HG03159 (cell line): Measurements from ENCODE around the gene TUBA4A.

Experiments
- ATAC-seq: cut with Tn5 transposase; IDR thresholded peaks from one replicate; pipeline ENCODE4 v1.9.1; 2021; ENCODE audit warnings: mild to moderate bottlenecking, moderate library complexity; ENCODE audit not compliant: unreplicated experiment

TUBA4A gene

DNA sequence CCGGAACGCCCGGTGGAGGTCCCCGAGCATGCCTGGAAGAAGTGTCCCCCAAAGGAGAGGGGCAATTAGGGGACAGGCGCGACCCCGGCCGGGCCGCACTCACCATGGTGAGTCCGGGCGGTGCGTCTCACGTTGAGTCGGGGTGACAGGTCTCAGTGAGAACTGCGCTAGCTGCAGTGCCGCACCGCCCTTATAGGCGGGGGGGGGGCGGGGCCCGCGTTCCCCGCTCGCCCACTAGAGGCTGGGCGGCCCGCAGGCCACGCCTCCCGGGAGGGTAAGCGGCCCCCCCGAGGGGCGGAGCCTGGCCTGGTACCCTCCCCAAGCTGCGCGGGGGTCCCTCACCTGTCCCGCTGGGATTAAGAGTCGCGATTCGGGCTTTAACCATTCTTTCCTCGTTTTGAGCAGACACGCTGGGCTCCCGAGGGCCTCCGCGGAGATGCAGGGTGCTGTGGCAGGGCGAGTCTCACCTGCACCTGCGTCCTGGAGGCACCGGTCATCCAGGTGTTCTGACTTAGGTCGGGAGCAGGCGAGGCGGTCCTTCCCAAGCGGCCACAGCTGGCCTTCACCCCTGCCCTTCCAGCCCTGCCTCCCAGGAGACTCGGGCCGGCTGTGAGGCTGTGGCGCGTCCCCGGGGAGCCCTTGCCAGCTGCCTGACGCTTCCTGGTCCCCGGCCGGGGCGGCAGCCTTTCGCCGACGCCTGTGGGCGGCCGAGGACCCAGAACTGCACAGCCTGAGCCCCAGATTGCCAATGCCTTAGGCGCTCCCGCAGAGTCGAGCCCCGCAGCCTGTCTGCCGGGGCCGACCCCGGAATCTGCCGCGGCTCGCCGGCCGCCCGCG lies at the start of gene TUBA4A:
TSS of gene TUBA4A (minus strand) at position 166 of the 837 bp plus-strand sequence. CDS start at position 106, 60 bp downstream.
- peak; percentile 51 for ATAC-seq

DNA sequence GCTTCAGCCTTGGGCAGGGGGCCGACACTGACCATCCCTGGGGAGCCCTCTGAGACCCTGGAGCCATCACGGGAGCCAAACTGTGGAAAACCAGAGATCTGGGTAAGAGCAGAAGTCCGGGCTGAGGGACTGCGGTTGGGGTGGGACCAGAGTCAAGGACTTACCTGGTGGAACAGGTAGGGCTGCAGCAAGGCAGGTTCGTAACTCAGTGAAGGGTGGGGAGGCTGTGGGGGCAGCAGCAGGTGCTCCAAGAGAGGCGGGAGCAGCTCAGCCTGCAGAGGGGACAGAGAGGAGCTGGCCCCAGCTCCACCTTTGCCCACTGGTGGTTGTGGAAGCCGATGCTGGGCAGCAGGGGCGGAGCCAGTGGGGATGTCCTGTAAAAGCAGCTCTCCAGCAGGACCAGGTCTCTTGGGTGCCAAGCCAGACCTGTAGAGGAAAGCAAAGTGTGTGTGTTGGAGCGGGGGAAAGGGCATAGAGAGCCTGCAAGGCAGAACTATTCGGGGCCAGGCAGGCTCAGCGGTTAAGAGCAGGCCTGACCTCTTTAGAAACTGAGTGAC lies 48.8 kb upstream of the TUBA4A start:
- ATAC-seq: no peak

DNA sequence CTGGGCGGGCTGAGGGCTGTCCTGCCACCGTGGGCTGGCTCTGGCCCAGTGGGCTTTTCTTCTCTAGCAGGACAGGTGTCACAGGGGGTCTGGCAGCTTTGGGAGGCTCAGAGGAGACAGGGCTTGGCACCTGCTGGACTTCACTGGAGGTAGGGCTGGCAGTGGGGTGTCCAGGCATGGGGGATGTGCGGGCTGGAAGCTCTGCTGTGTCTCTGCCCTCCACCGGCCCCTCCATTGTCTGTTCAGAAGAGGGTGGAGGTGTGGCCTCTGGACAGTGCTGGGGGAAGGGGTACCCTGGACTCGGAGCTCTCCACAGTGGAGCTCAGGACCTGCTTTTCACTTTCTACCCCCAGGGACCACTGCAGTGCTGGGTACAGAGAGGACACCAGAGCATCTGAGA lies 46.3 kb upstream of the TUBA4A start:
- ATAC-seq: no peak

DNA sequence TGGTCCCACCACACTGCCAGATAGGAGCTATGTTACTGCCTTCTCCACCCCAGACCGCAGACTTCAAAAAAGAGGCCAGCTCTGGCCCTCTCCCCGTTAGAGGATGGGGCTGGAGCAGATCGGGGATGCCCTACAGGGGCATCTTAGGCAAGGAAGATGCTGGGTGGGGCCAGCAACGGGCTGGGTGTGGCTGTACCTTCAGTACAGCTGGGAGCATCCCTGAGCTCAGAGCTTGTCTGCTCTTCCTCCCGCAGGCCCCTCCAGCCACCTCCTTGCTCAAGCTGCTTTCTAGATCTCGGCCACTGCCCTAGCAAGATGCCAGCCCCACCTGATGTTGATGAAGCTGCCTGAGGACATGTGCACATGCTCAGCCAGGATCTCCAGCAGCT lies 45.6 kb upstream of the TUBA4A start:
- no peak for ATAC-seq

DNA sequence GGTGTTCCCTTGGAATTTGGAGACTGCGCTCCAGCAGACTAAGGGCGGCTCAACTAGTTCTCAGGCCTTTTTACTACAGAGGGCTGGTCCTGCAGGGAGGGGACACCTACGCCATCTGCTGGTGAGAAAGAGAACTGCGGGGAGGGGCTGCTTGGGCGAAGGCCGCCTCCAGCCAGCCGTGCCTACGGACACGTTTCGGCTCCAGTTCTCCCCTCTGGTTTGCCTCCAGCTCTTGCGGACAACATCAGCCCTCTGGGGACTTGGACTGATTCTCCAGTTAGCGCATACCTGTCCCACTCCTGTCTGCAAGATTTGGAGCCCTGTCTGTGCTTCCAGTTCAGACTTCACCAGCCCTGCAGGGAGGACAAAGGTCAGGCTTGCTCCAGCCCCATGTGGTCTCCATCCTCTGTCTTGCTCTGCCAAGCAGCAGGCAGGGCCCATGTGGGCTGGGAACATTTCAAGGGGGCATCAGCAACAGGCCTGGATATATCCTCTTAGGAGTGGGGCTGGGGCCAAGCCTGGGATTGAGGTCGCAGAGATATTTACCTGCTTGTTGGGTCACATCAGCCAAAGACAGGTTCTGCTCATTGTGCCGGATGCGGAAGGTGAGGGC lies 45.1 kb upstream of the TUBA4A start:
- ATAC-seq: peak; percentile 48

DNA sequence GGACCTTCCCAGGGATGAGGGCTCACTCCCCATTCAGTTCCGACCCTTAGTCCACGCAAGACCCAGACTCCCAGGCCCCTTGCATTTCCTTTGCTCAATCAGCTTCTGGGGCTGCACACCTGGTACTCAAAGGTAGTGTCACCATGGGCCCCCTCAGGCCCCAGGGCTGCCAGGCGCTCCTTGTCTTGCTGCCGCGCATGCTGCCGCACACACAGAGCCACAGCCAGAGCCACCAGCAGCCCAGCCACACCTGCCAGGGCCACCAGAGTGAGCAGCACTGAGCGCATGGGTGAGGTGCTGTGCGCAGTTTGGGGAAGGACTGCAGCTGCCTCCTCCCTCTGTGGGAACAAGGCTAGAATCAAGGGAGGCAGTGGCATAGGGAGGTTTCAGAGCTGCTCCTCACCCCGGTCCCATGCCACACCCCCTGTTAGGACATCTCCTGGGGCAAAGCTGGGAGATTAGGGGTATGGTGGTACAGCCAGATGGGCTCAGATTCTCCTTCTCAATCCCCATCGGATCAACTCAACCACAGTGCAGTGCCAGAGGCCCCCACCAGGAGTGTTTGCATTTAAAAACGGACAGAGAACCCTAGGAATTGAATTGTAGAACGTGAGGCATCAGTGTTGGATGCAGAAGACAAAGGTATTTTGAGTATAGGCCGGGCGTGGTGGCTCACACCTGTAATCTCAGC lies 44.2 kb upstream of the TUBA4A start:
- no peak for ATAC-seq

DNA sequence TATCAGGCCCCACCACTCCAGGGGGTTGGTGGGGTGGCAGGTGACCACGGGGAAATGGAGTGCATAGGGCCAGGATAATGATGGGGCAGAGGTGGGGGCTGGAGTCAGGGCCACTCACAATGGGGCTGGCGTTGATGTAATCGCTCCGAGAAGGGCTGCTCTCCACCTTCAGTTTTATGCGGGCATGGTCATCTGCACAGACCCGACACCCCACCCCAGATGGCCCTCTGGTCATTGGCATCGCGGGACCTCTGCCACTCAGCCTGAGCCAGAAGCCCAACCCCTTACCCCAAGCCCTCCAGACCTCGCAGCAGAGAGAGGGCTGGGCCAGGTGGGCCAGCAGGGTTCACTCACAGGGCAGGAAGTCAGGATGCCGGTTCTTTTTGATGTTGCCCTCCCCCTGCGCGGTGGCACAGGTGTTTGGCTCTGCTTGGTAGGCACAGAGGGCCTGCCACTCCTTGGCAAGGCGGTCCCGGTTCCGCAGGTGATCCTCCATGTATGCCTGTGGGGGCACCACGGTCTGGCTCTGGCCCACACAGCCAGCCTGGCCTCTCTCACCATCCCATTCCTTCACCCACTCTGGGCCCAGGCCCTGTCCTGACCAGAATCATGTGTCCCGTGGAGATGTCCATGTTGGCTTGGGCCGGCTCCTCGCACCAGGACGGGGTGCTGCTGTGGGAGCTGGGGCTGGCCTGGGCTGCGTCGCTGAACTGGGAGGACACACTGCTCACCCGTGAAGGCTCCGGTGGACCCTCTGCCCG lies 43.1 kb upstream of the TUBA4A start:
- no peak for ATAC-seq

DNA sequence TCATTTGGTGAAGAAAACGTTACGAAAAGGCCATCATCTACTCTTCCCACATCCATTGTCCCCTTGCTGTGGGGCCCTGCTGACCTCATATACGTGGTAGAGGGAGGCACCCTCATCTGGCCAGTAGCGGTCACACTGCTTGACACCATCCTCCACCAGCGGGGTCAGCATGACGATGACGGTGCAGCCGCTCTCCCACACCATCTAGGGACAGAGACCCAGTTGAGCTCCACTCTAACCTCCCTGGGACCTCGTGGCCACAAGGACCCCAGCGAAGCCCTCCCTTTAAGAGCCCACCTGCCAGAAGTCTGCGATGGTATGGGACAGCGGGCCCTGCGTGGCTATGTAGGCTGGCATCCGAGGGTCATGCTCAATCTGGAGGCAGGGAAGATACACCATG lies 42.4 kb upstream of the TUBA4A start:
- no peak for ATAC-seq

DNA sequence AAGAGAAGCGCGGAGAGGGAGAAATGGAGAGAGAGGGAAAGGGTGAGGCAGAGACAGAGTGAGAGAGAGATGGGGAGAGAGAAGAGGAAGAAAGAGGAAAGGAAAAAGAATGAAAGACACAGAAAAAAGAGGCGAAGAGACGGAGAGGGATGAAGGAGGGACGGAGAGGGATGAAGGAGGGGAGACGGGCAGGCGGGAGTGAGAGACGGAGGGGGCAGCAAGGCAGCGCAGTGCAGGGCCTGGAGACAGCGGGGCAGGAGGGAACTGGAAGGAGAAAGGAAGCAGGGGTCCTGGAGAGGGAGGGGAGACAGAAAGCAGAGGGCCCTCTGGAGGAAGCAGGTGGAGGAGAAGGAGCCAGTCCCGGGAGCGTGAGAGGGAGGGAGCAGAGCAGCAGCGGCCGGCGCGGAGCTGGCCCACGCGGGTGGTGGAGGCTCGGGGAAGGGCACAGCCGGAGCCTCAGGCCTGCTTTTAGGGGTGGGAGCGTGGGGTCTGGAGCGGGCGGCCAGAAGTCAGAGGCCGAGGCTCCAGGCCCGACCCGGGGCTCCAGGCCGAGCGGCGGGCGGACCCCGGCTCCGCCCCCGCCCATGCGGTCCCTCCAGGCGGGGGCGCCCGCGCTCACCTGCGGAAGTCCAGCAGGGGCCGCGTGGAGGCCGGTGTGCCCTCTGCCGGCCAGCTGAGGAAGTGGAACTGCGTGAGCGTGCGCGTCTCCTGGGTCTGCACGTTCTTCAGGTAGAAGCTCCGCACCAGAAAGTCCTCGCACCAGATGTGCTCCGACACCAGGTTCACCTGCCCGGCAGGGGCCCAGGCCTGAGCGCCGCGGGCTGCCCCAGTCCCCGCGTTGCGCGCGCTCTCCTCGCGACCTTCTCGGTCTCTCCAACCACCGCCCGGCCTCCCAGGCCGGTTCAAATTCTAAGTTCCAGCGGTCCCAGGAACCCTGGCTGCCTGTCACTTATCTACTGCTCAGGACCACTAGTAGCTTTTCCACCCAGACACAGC lies 40.9 kb upstream of the TUBA4A start:
- peak; percentile 90 for ATAC-seq

DNA sequence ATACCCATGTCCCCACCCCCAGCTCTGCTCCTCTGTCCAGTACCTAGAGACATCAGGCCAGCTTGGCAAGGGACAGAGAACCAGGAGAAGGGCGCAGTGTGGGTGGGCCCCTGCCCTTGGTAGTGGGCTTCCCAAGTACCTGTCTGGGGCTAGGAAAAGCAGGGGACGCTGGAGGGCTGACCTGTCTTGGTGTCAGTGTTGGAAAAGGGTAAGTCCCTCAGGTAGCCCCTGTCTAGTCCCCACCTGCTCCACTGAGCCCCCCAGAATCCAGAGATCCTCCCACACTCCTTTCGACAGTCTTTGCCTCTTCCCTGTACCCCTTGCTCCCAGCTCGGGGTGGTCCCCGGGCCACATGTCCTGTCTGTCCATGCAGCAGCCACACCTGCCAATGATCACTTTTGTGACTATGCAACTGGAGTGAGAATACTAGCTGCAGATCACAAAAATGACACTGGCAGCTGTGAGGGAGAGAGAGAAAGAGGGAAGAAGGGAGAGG lies 40.1 kb upstream of the TUBA4A start:
- ATAC-seq: no peak

DNA sequence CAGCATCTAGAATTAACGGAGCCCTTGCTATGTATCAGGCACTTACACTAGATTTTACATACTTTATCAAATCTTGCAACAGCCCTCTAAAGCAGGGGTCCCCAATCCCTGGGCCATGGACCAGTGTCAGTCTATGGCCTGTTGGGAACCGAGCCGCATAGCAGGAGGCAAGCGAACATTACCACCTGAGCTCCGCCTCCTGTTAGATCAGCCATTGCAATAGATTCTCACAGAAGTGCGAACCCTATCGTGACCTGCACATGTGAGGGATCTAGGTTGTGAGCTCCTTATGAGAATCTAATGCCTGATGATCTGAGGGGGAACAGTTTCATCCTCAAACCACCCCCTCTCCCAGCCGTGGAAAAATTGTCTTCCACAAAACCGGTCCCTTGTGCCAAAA lies 38.9 kb upstream of the TUBA4A start:
- no peak for ATAC-seq

DNA sequence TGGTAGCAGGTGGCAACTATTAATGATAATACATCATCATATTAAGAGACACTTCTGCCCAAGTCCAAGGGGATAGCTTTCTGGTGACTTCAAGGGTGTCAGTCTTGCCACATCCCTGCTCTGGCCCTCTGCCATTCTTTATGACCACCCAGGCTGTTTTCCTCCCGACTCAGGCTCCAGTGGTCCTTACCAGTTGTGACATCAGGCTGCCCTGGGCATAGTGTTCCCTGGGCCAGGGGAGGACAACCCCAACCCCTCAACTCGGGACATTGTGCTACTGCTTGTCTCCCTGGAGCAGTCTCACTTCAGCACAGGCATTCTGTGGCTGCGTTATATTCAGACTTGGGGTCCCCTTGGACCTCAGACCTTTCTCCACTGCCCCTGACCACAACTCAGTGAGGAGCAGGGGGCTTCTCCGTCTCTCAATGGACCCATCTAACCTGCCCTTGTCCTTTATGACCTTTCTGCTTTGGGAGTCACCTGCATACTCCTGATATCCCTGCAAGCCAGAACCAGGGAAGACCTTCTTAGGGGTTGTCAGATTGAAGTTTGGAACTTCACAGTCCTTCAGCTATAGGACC lies 38.3 kb upstream of the TUBA4A start:
- no peak for ATAC-seq

DNA sequence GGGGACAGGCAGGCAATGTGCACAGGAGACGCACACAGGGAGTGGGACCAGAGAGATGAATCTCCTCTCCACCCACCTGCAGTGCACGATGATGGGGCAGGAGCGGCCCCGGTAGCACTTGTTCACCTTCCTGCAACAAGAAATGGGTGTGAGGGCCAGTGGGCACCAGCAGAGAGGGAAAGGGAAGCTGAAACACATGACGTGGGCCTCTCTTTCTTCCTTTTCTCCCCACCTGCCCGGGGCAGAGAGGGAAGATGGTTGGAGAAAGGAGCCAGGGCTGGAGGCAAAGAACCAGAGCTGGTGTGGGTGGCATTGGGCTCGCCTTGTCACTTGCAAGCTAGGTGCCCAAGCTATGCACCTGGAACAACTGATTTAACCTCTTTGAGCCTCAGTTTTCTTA lies 37.7 kb upstream of the TUBA4A start:
- no peak for ATAC-seq

DNA sequence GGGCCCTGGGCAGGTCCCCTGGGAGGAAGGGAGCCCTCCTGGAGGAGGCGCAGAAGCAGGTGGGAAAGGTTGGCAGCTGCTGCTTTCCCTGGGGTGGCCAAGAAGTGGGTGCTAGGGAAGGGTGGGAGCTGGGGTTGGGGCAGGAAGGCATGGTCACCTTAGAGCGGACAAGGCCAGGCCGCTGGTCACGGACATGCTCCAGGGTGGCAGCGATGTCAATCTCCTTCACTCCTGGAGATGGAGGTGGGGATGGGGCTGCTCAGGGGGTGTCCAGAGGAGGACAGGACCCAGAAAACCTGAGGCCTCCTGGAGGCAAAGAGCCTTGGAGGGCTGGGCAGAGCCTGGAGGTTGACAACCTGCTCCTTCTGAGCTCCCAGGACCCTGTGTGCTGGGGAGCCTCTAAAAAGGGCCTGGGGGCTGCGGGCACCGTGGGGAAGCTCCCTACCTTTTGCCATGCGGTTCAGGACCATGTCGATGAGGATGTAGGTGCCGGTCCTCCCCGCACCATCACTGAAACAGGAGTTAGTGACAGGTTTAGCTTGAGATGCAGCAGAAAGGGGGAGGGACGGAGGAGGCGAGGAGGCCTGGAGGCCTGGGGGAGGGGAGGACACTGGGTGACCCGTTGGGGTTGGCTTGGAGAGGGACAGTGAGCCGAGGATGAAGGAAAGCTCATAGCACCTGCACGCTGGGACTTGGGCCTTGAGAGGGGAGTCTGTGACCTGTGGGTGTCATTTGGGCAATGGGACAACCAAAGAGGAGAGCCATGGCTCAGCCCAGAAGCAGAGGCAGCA lies 36.9 kb upstream of the TUBA4A start:
- no peak for ATAC-seq

DNA sequence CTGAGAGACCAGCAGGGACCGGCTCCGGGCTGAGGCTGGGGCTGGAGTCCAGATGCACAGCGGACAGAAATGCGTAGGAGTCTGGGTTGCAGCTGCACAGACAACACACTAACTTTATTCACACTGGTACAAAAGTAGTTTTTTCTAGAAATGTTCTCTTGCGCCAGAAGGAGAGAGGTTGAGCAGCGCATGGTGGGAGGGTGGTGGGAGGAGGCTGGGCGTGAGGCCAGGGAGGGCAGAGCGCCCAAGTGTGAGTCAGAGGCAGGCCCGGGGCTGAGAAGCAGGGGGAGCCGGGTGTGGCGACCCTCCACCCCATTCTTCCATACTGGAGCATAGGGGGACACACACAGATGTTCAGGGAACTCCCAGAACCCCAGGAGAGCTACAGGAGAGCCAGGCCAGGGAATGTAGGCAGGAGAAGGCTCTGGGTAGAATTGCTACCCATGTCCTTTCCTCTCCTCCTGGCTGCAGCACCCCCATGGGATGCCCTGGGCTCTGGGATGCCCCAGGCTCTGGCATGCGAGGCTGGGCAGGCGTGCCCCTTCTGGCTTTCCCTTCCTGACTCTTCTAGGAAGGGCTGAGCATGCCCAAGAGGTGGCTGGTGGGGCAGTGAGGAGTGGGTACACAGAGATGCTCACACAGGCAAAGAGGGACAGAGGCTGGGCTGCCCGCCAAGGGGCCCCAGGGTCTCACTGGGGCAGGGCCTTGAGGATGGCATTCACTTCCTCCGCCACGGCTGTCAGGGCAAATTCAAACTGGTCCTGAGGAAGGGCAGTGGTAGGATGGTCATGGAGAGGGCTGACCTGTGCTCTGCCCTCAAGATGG lies 36.0 kb upstream of the TUBA4A start:
- ATAC-seq: no peak

DNA sequence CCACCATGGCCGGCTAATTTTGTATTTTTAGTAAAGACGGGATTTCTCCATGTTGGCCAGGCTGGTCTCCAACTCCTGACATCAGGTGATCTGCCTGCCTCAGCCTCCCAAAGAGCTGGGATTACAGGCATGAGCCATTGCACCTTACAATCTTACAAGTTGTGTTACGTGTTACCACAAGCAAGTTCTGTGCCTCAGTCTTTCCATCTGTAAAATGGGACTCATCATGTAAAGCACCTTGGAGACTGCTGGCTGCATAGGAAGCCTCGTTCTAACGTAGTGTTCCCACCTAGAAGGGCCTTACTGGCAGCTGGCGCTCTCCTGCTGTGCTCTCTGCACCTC lies 35.4 kb upstream of the TUBA4A start:
- ATAC-seq: no peak

DNA sequence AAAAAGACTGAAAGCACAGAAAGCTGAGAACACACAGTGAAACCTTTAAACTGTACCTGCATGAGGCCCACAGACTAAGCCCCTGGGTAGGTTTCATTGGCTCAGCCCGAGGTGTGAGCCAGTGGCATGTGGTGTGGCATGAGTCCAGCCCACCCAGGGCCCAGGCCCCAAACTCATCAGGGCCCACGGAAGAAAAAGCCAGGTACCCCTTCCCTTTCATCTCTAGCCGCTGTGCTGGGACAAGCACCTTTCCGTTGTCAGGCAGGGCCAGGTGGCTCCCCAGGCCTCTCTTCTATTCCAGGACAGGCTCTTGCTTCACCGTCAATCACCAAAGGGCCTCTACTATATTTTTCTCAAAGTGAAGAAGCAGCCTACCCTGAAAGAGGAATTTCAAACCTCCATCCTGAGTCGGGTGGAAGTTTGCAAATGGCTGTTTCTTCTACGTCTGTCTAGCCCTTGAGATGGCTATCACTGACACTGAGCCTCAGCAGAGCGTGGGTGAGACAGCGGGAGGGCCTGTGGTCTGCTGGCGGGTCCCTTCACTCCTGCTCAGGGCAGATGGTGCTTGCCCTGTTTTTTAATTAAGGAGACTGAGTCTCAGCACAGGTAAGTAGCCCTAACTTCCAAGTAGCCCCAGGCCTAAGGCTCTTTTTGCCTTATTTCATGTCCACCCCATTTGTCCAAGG lies 34.0 kb upstream of the TUBA4A start:
- ATAC-seq: no peak
